ENCODE measurements around the gene CDH23. TPM values are rescaled to one million over a fixed set of nuclear protein-coding genes. Genes with fewer than 3 reads are reported as not detected.

Gene CDH23
- total RNA-seq, 2 donors from 2014 or later: 1.4 to 1.6 TPM

DNA sequence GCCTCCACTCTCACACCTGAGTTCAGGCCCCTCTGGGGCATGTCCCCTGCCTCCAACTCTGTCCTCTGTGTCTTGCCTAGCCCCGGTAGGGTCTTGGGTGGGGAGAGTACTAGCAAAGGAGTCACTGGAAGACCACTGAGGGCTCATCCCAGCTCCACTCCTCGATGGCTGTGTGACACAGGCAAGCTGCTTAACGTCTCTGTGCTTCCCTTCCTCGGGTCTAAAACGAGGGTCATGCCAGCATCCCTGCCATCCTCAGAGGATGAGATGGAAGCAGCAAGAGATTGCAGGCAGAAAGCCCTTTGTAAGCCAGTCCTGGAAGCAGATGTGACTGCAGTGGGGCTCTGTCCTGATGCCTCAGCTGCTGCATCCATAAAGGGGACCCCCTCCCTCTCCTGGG lies 338.1 kb downstream of the CDH23 start:
- Histone ChIP-seq H3K4me3 (no peak overlapping the region), H3K9ac (ENCODE audit: low read depth in 2 of 2, low read length in 2 of 2) (no peak overlapping the region), H3K36me3 (no peaks in the 10 kb centered on the region), H3K27ac (no peak overlapping the region), H3K27me3 (no peaks in the 10 kb centered on the region), H3K9me3 (no peaks in the 10 kb centered on the region), H3K4me1 (peaks cover 17% of the 10 kb centered on the region)
- TF ChIP-seq, protein P1, sequence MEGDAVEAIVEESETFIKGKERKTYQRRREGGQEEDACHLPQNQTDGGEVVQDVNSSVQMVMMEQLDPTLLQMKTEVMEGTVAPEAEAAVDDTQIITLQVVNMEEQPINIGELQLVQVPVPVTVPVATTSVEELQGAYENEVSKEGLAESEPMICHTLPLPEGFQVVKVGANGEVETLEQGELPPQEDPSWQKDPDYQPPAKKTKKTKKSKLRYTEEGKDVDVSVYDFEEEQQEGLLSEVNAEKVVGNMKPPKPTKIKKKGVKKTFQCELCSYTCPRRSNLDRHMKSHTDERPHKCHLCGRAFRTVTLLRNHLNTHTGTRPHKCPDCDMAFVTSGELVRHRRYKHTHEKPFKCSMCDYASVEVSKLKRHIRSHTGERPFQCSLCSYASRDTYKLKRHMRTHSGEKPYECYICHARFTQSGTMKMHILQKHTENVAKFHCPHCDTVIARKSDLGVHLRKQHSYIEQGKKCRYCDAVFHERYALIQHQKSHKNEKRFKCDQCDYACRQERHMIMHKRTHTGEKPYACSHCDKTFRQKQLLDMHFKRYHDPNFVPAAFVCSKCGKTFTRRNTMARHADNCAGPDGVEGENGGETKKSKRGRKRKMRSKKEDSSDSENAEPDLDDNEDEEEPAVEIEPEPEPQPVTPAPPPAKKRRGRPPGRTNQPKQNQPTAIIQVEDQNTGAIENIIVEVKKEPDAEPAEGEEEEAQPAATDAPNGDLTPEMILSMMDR (IDR thresholded peaks at IDR 0.05): no peak
- intact Hi-C loops (cut with DNase I): no loop called here
- DNase-seq: no peak

DNA sequence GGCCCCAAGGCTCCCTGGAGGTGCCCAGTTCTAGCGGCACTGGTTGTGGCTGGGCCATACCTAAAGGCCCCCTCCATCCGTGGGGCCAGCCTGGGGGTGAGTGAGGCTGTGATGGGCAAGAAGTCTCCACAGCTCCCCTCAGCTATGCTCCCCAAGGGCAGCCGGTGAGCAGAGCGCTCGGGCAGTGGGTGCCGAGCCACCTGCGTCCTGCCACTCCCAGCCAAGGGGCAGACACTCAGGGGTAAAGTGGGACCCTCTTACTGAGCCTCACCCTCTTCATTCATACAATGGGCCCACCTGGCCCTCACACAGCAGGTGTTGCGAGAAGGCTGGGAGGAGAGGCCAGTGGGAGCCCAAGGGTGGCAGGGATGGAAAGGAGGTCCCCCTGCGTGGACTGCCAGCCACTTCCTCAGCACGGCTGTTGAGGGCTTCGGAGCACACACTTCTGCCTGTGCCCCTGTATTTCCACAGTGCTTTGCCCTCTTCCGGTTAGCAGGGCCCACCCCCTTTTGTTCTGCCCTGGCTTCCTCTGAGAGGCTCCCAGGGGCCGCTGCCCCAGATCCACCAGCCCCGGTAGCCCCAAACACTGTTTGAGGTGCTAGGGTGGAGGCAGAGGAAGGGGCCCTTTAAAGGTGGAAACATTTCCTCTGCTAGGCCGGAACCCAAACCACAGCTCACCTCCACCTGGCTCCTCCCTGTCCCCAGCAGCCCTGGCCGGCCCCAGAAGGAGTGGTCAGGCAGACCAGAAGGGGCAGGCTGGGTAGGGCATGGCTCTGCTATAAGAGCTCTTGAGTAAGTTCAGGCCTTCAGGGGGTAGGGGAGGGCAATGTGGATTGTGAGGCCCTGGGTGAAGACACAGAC lies 339.2 kb downstream of the CDH23 start:
- no peak for DNase-seq
- Histone ChIP-seq H3K27ac (peak overlapping the region; percentile 85), H3K4me3 (no peak overlapping the region), H3K27me3 (no peaks in the 10 kb centered on the region), H3K4me1 (peaks cover 17% of the 10 kb centered on the region), H3K36me3 (no peaks in the 10 kb centered on the region), H3K9ac (ENCODE audit: low read depth in 2 of 2, low read length in 2 of 2) (peak overlapping the region; percentile 57 to 81), H3K9me3 (no peaks in the 10 kb centered on the region)
- TF ChIP-seq, protein P1 (IDR thresholded peaks at IDR 0.05): no peak
- intact Hi-C loops (cut with DNase I): no loop called here

DNA sequence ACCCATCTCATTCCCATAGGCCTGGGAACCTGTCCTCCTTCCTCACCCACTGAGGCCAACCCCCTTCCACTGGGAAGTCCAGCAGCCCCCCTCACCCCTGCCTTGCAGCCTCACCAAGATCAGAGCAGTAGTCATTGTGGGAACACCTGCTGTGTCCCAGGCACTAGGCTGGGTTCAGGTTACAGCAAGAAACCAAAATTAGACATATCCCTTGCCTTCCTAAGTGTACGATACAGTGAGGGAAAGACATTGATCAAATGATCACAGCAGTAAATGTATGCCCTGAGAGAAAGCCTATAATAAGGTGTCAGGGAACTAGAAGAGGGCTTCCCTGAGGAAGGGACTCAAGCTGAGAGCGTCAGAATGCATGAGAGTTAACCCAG lies 339.8 kb downstream of the CDH23 start:
- no peaks in the 10 kb centered on the region for H3K9me3 ChIP-seq
- H3K9ac ChIP-seq (ENCODE audit: low read depth in 2 of 2, low read length in 2 of 2): peak overlapping the region; percentile 57 to 81
- H3K4me3 ChIP-seq: no peak overlapping the region
- no peaks in the 10 kb centered on the region for H3K36me3 ChIP-seq
- no peaks in the 10 kb centered on the region for H3K27me3 ChIP-seq
- peak overlapping the region; percentile 85 for H3K27ac ChIP-seq
- TF ChIP-seq, protein P1 (IDR thresholded peaks at IDR 0.05): no peak
- H3K4me1 ChIP-seq: peaks cover 17% of the 10 kb centered on the region
- DNase-seq: no peak
- intact Hi-C loops (cut with DNase I): no loop called here

DNA sequence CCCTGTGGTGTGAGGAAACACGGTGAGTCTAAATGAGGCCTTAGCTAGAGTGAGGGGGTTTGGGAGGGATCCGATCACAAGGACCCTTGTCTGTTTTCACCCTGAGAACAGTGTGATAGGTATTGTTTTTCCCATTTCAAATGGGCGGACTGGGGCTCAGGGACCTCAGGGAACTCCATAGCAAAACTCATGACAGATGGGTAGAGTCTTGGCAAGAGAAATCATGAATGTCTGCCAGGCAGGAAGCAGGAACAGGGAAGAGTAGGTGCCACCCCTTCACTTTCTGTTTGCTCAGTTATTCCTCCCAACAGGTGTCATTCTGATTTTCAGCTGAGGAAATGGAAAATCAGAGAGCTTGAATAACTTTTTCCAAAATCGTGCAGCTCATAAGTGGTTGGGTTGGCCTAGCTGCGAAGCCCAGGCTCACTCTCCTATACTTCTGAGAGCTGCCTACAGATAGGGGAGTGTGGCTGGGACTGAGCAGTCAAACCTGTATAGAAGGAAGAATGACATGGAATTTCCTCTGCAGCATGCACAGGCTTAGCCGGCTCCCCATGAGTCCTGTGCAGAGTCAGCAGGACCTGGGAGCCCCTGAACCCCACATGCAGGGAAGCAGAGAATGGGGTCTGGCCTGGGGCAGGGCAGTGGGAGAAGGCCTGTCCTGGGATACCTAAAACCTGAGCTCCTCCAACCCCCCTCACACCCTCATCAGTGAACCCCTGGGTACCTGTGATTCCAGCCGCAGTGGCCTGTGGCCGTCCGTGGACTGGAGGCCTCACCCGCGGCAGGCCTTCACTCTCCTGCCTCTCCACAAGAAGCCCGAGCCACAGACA lies 340.5 kb downstream of the CDH23 start:
- H3K9ac ChIP-seq (ENCODE audit: low read depth in 2 of 2, low read length in 2 of 2): peak overlapping the region; percentile 66 to 81
- no peaks in the 10 kb centered on the region for H3K36me3 ChIP-seq
- no peak overlapping the region for H3K4me3 ChIP-seq
- DNase-seq: peak; percentile 83
- TF ChIP-seq, protein P1 (IDR thresholded peaks at IDR 0.05): no peak
- peaks cover 17% of the 10 kb centered on the region for H3K4me1 ChIP-seq
- no peaks in the 10 kb centered on the region for H3K9me3 ChIP-seq
- peak overlapping the region; percentile 85 for H3K27ac ChIP-seq
- H3K27me3 ChIP-seq: no peaks in the 10 kb centered on the region
- intact Hi-C loops (cut with DNase I): no loop called here

DNA sequence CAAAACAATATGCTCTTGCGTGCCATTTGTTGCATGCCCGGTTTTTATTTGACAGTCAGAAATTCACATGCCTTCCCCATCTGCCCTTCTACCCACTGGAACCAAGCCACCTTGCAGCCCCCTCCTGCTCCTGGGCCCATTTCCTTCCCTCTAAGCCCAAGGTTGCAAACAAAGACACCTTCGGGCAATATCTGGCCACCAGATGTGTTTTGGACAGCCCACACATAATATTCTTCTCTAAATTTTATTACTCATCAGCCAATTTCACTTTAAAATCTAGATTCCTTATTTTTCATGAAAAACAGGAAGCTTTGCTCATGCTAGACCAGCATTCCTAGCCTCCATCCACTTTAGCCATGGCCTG lies 341.1 kb downstream of the CDH23 start:
- Histone ChIP-seq H3K9ac (ENCODE audit: low read depth in 2 of 2, low read length in 2 of 2) (peak overlapping the region in 1 of 2 donors; percentile 81), H3K36me3 (no peaks in the 10 kb centered on the region), H3K27ac (peak overlapping the region; percentile 85), H3K4me3 (no peak overlapping the region), H3K4me1 (peaks cover 17% of the 10 kb centered on the region), H3K9me3 (no peaks in the 10 kb centered on the region), H3K27me3 (no peaks in the 10 kb centered on the region)
- DNase-seq: no peak
- TF ChIP-seq, protein P1 (IDR thresholded peaks at IDR 0.05): no peak
- intact Hi-C loops (cut with DNase I): no loop called here

All from colonic mucosa (tissue), 4 donors.